ENCODE measurements around the gene ZNF575. TPM values are rescaled to one million over a fixed set of nuclear protein-coding genes. Genes with fewer than 3 reads are reported as not detected.

ZNF575 gene
- total RNA-seq, 2 experiments from 2014 or later = 1.3 to 2.2 TPM

GRCh38 chr19:43555185-43555770 lies 22.3 kb downstream of the ZNF575 start:
- POLR2A ChIA-PET = interaction anchor here (0.6 to 2.1 kb wide), 3 partner anchors 24 to 39 kb away, joined by 3 to 8 read pairs (median 3); no protein-coding TSS in a partner anchor
- CTCF ChIA-PET = interaction anchor here (0.6 to 2.5 kb wide), 18 partner anchors 10 to 190 kb away, joined by 3 to 27 read pairs (median 4); partner anchors contain the start of genes IRGQ, PHLDB3, ZNF575 and ZNF576

- POLR2A ChIA-PET = no interaction called here
These were observed 27.7 kb downstream of the ZNF575 start for GRCh38 chr19:43560687-43561086.

GRCh38 chr19:43561139-43561970 lies 28.4 kb downstream of the ZNF575 start:
- CTCF ChIA-PET = interaction anchor here (1.9 kb wide), 1 partner anchor 34 kb away, joined by 8 read pairs; the partner anchor contains the start of gene IRGQ
- POLR2A ChIA-PET = no interaction called here

More at GRCh38 chr19:43560687-43561086, 27.7 kb downstream of the ZNF575 start:
- CTCF ChIA-PET = interaction anchor here (0.9 kb wide), 1 partner anchor 36 kb away, joined by 3 read pairs; the partner anchor contains the start of gene ZNF576

GRCh38 chr19:43562226-43562697 lies 29.3 kb downstream of the ZNF575 start:
- POLR2A ChIA-PET = interaction anchor here (0.6 kb wide), 1 partner anchor 58 kb away, joined by 4 read pairs; no protein-coding TSS in a partner anchor
- CTCF ChIA-PET = interaction anchor here (1.9 kb wide), 1 partner anchor 33 kb away, joined by 8 read pairs; the partner anchor contains the start of gene IRGQ

GRCh38 chr19:43562698-43563241 lies 29.8 kb downstream of the ZNF575 start:
- POLR2A ChIA-PET = interaction anchor here (0.6 kb wide), 1 partner anchor 59 kb away, joined by 4 read pairs; no protein-coding TSS in a partner anchor
- CTCF ChIA-PET = interaction anchor here (1.9 kb wide), 1 partner anchor 32 kb away, joined by 8 read pairs; the partner anchor contains the start of gene IRGQ

- ChIA-PET POLR2A (interaction anchor here (0.8 kb wide), 1 partner anchor 11 kb away, joined by 3 read pairs; the partner anchor contains the start of genes PINLYP and XRCC1), CTCF (interaction anchor here (0.9 to 2.7 kb wide), 2 partner anchors 8 to 31 kb away, joined by 3 to 10 read pairs; no protein-coding TSS in a partner anchor)
These were observed 30.9 kb downstream of the ZNF575 start for GRCh38 chr19:43563816-43564457.

GRCh38 chr19:43564800-43565199 lies 31.8 kb downstream of the ZNF575 start:
- POLR2A ChIA-PET = no interaction called here

GRCh38 chr19:43569657-43570056 lies 36.7 kb downstream of the ZNF575 start:
- POLR2A ChIA-PET = no interaction called here
- CTCF ChIA-PET = interaction anchor here (1.1 to 1.3 kb wide), 2 partner anchors 14 to 25 kb away, joined by 3 read pairs; no protein-coding TSS in a partner anchor

More at GRCh38 chr19:43564800-43565199, 31.8 kb downstream of the ZNF575 start:
- CTCF ChIA-PET = interaction anchor here (0.6 to 2.7 kb wide), 2 partner anchors 9 to 44 kb away, joined by 3 to 10 read pairs; no protein-coding TSS in a partner anchor

GRCh38 chr19:43570174-43570791 lies 37.3 kb downstream of the ZNF575 start:
- CTCF ChIA-PET = interaction anchor here (0.8 to 1.5 kb wide), 3 partner anchors 15 to 24 kb away, joined by 3 to 5 read pairs (median 3); no protein-coding TSS in a partner anchor
- POLR2A ChIA-PET = interaction anchor here (0.6 kb wide), 1 partner anchor 42 kb away, joined by 3 read pairs; no protein-coding TSS in a partner anchor

GRCh38 chr19:43572171-43572588 lies 39.2 kb downstream of the ZNF575 start:
- ChIA-PET CTCF (interaction anchor here (1.6 kb wide), 1 partner anchor 125 kb away, joined by 4 read pairs; no protein-coding TSS in a partner anchor), POLR2A (no interaction called here)

- ChIA-PET POLR2A (interaction anchor here (0.9 to 1.1 kb wide), 4 partner anchors 11 to 23 kb away, joined by 3 to 5 read pairs (median 3); partner anchors contain the start of gene IRGQ), CTCF (interaction anchor here (0.6 to 2.3 kb wide), 3 partner anchors 14 to 47 kb away, joined by 3 to 12 read pairs (median 3); no protein-coding TSS in a partner anchor)
These were observed 41.6 kb downstream of the ZNF575 start for GRCh38 chr19:43574424-43575155.

- CTCF ChIA-PET = interaction anchor here (0.9 to 2.3 kb wide), 2 partner anchors 14 to 19 kb away, joined by 3 to 12 read pairs; no protein-coding TSS in a partner anchor
- POLR2A ChIA-PET = interaction anchor here (1.0 to 1.1 kb wide), 3 partner anchors 12 to 22 kb away, joined by 3 to 5 read pairs (median 3); partner anchors contain the start of gene IRGQ
These were observed 42.4 kb downstream of the ZNF575 start, which contains the start of the genes PINLYP and XRCC1 for GRCh38 chr19:43575156-43575950. Gene PINLYP (plus strand): TSS chr19:43575801. CDS start chr19:43577192, 1,391 bp downstream. Gene XRCC1 (minus strand): TSS chr19:43575527. CDS start chr19:43575458, 69 bp downstream.

GRCh38 chr19:43575955-43576878 lies 43.2 kb downstream of the ZNF575 start:
- ChIA-PET CTCF (interaction anchor here (4.2 kb wide), 1 partner anchor 19 kb away, joined by 18 read pairs; the partner anchor contains the start of genes IRGQ and ZNF576), POLR2A (no interaction called here)

GRCh38 chr19:43578787-43579186 lies 45.8 kb downstream of the ZNF575 start:
- POLR2A ChIA-PET = interaction anchor here (0.6 kb wide), 1 partner anchor 26 kb away, joined by 4 read pairs; no protein-coding TSS in a partner anchor
- CTCF ChIA-PET = interaction anchor here (1.2 to 4.2 kb wide), 3 partner anchors 10 to 50 kb away, joined by 3 to 18 read pairs (median 4); partner anchors contain the start of genes IRGQ and ZNF576
